B cell (primary cell): ENCODE results near the gene PRDX2. TPM values are rescaled to one million over a fixed set of nuclear protein-coding genes. Genes with fewer than 3 reads are reported as not detected.

ENCODE experiments used
- ATAC-seq: fragments of 200-7000 bp; cut with Tn5 transposase; one replicate; pipeline ENCODE4 v1.10.0; 2021; ENCODE audit warnings: low read depth, mild to moderate bottlenecking, moderate number of reproducible peaks, moderate library complexity
- CTCF ChIA-PET: fragments of 350-600 bp; sonication (Branson Sonifier 250); formaldehyde crosslinking; loops from one replicate; lab custom pipeline; 2021; ENCODE audit warnings: antibody characterized with exemption, inconsistent platforms; lab: Charles Lee
- POLR2A ChIA-PET: fragments of 350-600 bp; sonication (Branson Sonifier 250); formaldehyde crosslinking; loops from one replicate; lab custom pipeline; 2021; ENCODE audit warnings: antibody characterized with exemption; lab: Charles Lee
- DNase-seq: peaks from one replicate; pipeline ENCODE4 v3.0.0; 2013
- H2AFZ ChIP-seq: 2 replicates; pipeline ENCODE4 v1.6.1; 2012; ENCODE audit warnings: mild to moderate bottlenecking, low read depth, low read length; ENCODE audit not compliant: insufficient read depth, poor library complexity, severe bottlenecking
- H3K27ac ChIP-seq, 2 donors: 1 replicate in 1 of 2; 2 replicates in 1 of 2; pipeline ENCODE4 v1.5.1; 2012 to 2013; ENCODE audit warnings: low read length in 2 of 2, mild to moderate bottlenecking in 2 of 2, moderate library complexity in 1 of 2
- H3K27me3 ChIP-seq, 4 experiments: fragments of 200-600 bp in 1 of 4; sonication (generic) in 1 of 4; replicated peaks in 1 of 4; 1 replicate in 2 of 4; 2 replicates in 2 of 4; pipeline versions ENCODE4 v1.6.1 to v1.7.0; 2013 to 2016; ENCODE audit warnings: low read length in 3 of 4, mild to moderate bottlenecking in 2 of 4, mixed read lengths in 1 of 4, moderate library complexity in 1 of 4; ENCODE audit not compliant: insufficient read depth in 4 of 4, control insufficient read depth in 3 of 4; ENCODE audit errors: control extremely low read depth in 1 of 4
- H3K36me3 ChIP-seq, 2 experiments: replicated peaks in 1 of 2; 1 replicate in 1 of 2; 2 replicates in 1 of 2; pipeline versions ENCODE4 v1.6.1 to v1.7.1; 2013; ENCODE audit warnings: low read length in 1 of 2; ENCODE audit not compliant: insufficient read depth in 2 of 2, control insufficient read depth in 1 of 2; ENCODE audit errors: control extremely low read depth in 1 of 2, extremely low read depth in 1 of 2
- H3K4me1 ChIP-seq, 2 donors: fragments of 200-600 bp in 1 of 2; sonication (generic) in 1 of 2; 1 replicate in 1 of 2; 2 replicates in 1 of 2; pipeline versions ENCODE4 v1.5.1 to v1.6.1; 2013 to 2017; ENCODE audit warnings: low read length in 2 of 2; ENCODE audit not compliant: control insufficient read depth in 2 of 2, insufficient read depth in 2 of 2
- H3K4me2 ChIP-seq: replicated peaks from 2 replicates; pipeline ENCODE3; 2012; ENCODE audit warnings: mild to moderate bottlenecking, low read depth, low read length; ENCODE audit not compliant: poor library complexity, severe bottlenecking
- H3K4me3 ChIP-seq, 5 experiments: fragments of 200-600 bp in 1 of 5; sonication (generic) in 1 of 5; 1 replicate in 3 of 5; 2 replicates in 2 of 5; pipeline versions ENCODE4 v1.5.1 to v1.7.0; 2011 to 2016; ENCODE audit warnings: low read length in 4 of 5, mild to moderate bottlenecking in 4 of 5, low read depth in 2 of 5, control low read depth in 1 of 5, moderate library complexity in 1 of 5; ENCODE audit not compliant: insufficient read depth in 1 of 5; ENCODE audit errors: control extremely low read depth in 1 of 5, extremely low read depth in 1 of 5
- H3K79me2 ChIP-seq: fragments of 200-600 bp; sonication (generic); one replicate; pipeline ENCODE4 v1.6.0; 2016; ENCODE audit warnings: low read length; ENCODE audit not compliant: control insufficient read depth, insufficient read depth
- H3K9ac ChIP-seq: fragments of 200-600 bp; sonication (generic); 2 replicates; pipeline ENCODE4 v1.6.1; 2017; ENCODE audit warnings: mild to moderate bottlenecking, low read length, moderate library complexity
- H3K9me3 ChIP-seq, 3 donors: one replicate each; pipeline versions ENCODE4 v1.6.1 to v1.7.1; 2013; ENCODE audit warnings: low read length in 2 of 3; ENCODE audit not compliant: control insufficient read depth in 2 of 3, insufficient read depth in 1 of 3; ENCODE audit errors: control extremely low read depth in 1 of 3
- H4K20me1 ChIP-seq: 2 replicates; pipeline ENCODE4 v1.6.0; 2012; ENCODE audit warnings: mild to moderate bottlenecking, low read length; ENCODE audit not compliant: insufficient read depth, control insufficient read depth, poor library complexity, severe bottlenecking
- H3K27ac Mint-ChIP-seq: one replicate; pipeline ENCODE4 v1.8.0; 2021; ENCODE audit warnings: mixed read lengths
- H3K27me3 Mint-ChIP-seq: one replicate; pipeline ENCODE4 v1.8.0; 2021; ENCODE audit warnings: mixed read lengths
- H3K4me1 Mint-ChIP-seq: one replicate; pipeline ENCODE4 v1.8.0; 2021; ENCODE audit warnings: mixed read lengths
- H3K4me3 Mint-ChIP-seq: one replicate; pipeline ENCODE4 v1.8.0; 2021; ENCODE audit warnings: mixed read lengths
- H3K9me3 Mint-ChIP-seq: one replicate; pipeline ENCODE4 v1.8.0; 2022; ENCODE audit warnings: mixed read lengths; ENCODE audit not compliant: insufficient read depth
- CTCF ChIP-seq: fragments of 200-600 bp; IDR thresholded peaks from one replicate; pipeline ENCODE4 v1.8.0; 2022; ENCODE audit warnings: antibody characterized with exemption, mild to moderate bottlenecking
- EZH2 ChIP-seq: IDR thresholded peaks from 2 replicates; pipeline ENCODE4 v1.6.1; 2012; ENCODE audit warnings: borderline replicate concordance, low read depth, mild to moderate bottlenecking, moderate library complexity, low read length; ENCODE audit not compliant: insufficient read depth, poor library complexity, severe bottlenecking
- WGBS: methylation state at CpG from one replicate; pipeline ENCODE4 v1.1.5; 2013; ENCODE audit warnings: missing lambda C conversion rate; ENCODE audit not compliant: insufficient coverage; 5-methylcytosine and 5-hydroxymethylcytosine counted together
- intact Hi-C: fragments of 100-400 bp; cut with micrococcal nuclease; formaldehyde crosslinking; loops from one replicate; pipeline ENCODE4 v1.10.0; 2022
- polyA plus RNA-seq: library from polyadenylated mRNA; depleted of rRNA; stranded (reverse); fragments of >200 nt; gene quantifications from 2 replicates; pipeline ENCODE4 v1.2.3, GENCODE V29; 2012
- total RNA-seq, 2 donors: library from RNA; stranded (reverse); fragments of 120-200 nt in 1 of 2; gene quantifications; 1 replicate in 1 of 2; 2 replicates in 1 of 2; pipeline versions ENCODE4 v1.2.3 to v1.2.4, GENCODE V29; 2013 to 2022

Gene PRDX2
- total and polyA plus RNA-seq, 2 donors (not counting 1 experiment from before 2014, with no cell fraction given) = 45.5 to 66.1 TPM

DNA sequence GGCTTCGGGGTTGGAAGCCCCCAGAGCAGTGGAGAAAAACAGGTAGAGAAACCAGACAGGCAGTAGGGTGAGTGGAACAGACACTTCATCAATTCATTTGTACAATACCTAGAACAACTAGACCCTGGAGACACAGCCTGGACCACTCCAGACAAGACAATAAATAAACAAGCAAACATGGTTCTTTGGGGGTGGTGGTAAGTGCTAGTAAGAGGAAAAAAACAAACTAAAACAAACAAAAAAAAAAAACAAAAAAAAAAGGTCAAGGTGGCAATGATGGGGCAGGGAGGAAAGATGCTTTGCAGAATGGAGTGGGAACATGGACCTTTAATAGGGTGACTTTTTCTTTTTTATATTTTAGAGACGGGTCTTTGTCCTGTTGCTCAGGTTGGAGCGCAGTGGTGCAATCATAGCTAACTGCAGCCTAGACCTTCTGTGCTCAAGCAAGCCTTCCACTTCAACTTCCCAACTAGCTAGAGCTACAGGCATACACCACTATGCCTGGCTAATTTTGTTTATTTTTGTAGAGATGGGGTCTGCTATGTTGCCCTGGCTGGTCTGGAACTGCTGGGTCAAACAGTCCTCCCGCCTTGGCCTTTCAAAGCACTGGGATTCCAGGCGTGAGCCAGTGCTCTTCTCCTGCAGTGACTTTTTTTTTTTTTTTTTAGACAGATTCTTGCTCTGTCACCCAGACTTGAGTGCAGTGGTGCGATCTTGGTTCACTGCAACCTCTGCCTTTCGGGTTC lies 7.2 kb downstream of the PRDX2 start:
- Histone ChIP-seq H3K27ac (peak overlapping the region; percentile 95 to 97), H3K36me3 (peaks cover 0 to 4% of the 10 kb centered on the region in 2 experiments), H3K4me3 (peak overlapping the region; percentile 61 to 99 (median 97)), H3K27me3 (no peaks in the 10 kb centered on the region), H3K4me2 (peak overlapping the region; percentile 91), H2AFZ (no peak overlapping the region), H4K20me1 (peaks cover 19% of the 10 kb centered on the region), H3K9me3 (no peaks in the 10 kb centered on the region), H3K4me1 (peaks cover 21 to 36% of the 10 kb centered on the region in 2 donors), H3K9ac (peak overlapping the region; percentile 86), H3K79me2 (peaks cover 25% of the 10 kb centered on the region)
- 75% methylated on average over 2 of the region's 7 CpGs for WGBS
- ChIA-PET CTCF (interaction anchor here (0.6 to 17.9 kb wide), 5 partner anchors 12 to 242 kb away, joined by 3 to 1147 read pairs (median 4); partner anchors contain the start of gene HOOK2), POLR2A (interaction anchor here (0.6 to 6.8 kb wide), 10 partner anchors 11 to 1958 kb away, joined by 3 to 233 read pairs (median 6); partner anchors contain the start of genes DHPS, GCDH, HOOK2 and TMED1)
- ATAC-seq = no peak
- TF ChIP-seq EZH2 (no peak), CTCF (no peak)
- H3K4me1 Mint-ChIP-seq = peaks cover 30% of the 10 kb centered on the region
- no peaks in the 10 kb centered on the region for H3K27me3 Mint-ChIP-seq
- peak overlapping the region; percentile 67 for H3K4me3 Mint-ChIP-seq
- H3K9me3 Mint-ChIP-seq = no peaks in the 10 kb centered on the region
- peak overlapping the region; percentile 99 for H3K27ac Mint-ChIP-seq
- no peak for DNase-seq
- intact Hi-C loops = loop anchor here (5.0 kb wide), 3 partner anchors 62 to 1043 kb away; partner anchors contain the start of genes TRIR, ZNF490 and ZNF791
